SU-DHL-6 (cell line): ENCODE measurements around the gene MACF1.

Experiments used
- H2AFZ ChIP-seq: fragments of 200-600 bp; sonication (generic); 2 replicates; pipeline ENCODE4 v1.6.1; 2014; ENCODE audit warnings: low read depth, mild to moderate bottlenecking, moderate library complexity, mixed read lengths, antibody characterized with exemption, low read length; ENCODE audit not compliant: severe bottlenecking
- H3F3A ChIP-seq: fragments of 200-600 bp; shearing (Covaris generic); 2 replicates; pipeline ENCODE4 v1.6.0; 2016; ENCODE audit warnings: antibody characterized with exemption, mild to moderate bottlenecking; ENCODE audit not compliant: insufficient read depth
- H3K27ac ChIP-seq: fragments of 200-600 bp; sonication (generic); 2 replicates; pipeline ENCODE4 v1.5.1; 2016; ENCODE audit warnings: low read depth, mild to moderate bottlenecking, low read length, moderate library complexity, mixed read lengths
- H3K27me3 ChIP-seq: fragments of 200-600 bp; sonication (generic), shearing (Covaris generic); 2 replicates; pipeline ENCODE4 v1.6.0; 2014; ENCODE audit warnings: mild to moderate bottlenecking, low read length
- H3K36me3 ChIP-seq: fragments of 200-600 bp; sonication (generic); 2 replicates; pipeline ENCODE4 v1.6.1; 2014; ENCODE audit warnings: mild to moderate bottlenecking, low read length, mixed read lengths
- H3K4me2 ChIP-seq: fragments of 300-600, 200-600 bp; shearing (Covaris generic), sonication (generic); 2 replicates; pipeline ENCODE4 v1.6.0; 2014; ENCODE audit warnings: low read length, low read depth, mild to moderate bottlenecking; ENCODE audit not compliant: poor library complexity, severe bottlenecking
- H3K4me3 ChIP-seq: fragments of 200-600 bp; sonication (generic); 2 replicates; pipeline ENCODE4 v1.5.1; 2014; ENCODE audit warnings: antibody characterized with exemption, low read length, mild to moderate bottlenecking, mixed read lengths; ENCODE audit not compliant: insufficient read depth, poor library complexity, severe bottlenecking
- H3K79me2 ChIP-seq: fragments of 200-600 bp; sonication (generic); 2 replicates; pipeline ENCODE4 v1.6.1; 2014; ENCODE audit warnings: mild to moderate bottlenecking, low read length, moderate library complexity; ENCODE audit not compliant: insufficient read depth
- H3K9ac ChIP-seq: fragments of 200-600 bp; sonication (generic); 2 replicates; pipeline ENCODE4 v1.7.0; 2014; ENCODE audit warnings: mild to moderate bottlenecking, low read length
- H3K9me2 ChIP-seq: fragments of 200-600 bp; sonication (generic); replicated peaks from 2 replicates; pipeline ENCODE4 v1.6.1; 2014; ENCODE audit warnings: low read length; ENCODE audit not compliant: insufficient read depth
- H3K9me3 ChIP-seq: fragments of 200-600 bp; sonication (generic); 2 replicates; pipeline ENCODE4 v1.6.1; 2014; ENCODE audit warnings: low read length, mixed read lengths; ENCODE audit not compliant: insufficient read depth
- H4K20me1 ChIP-seq: fragments of 200-600 bp; sonication (generic); 2 replicates; pipeline ENCODE4 v1.6.1; 2014; ENCODE audit warnings: low read depth, mild to moderate bottlenecking, antibody characterized with exemption, low read length, moderate library complexity, mixed read lengths
- EZH2phosphoT487 ChIP-seq: fragments of 200-600 bp; sonication (generic), shearing (Covaris generic); conservative IDR thresholded peaks from 2 replicates; pipeline ENCODE4 v1.6.1; 2018; ENCODE audit warnings: mild to moderate bottlenecking, antibody characterized with exemption, low read length, moderate library complexity, mixed read lengths
- TF ChIP-seq, protein P1 (sequence below): fragments of 200-600 bp; sonication (generic); IDR thresholded peaks from one replicate; pipeline ENCODE4 v1.5.1; 2017; ENCODE audit warnings: antibody characterized with exemption, mild to moderate bottlenecking, low read length, moderate library complexity; ENCODE audit not compliant: insufficient read depth, poor library complexity, severe bottlenecking

The MACF1 gene, protein sequence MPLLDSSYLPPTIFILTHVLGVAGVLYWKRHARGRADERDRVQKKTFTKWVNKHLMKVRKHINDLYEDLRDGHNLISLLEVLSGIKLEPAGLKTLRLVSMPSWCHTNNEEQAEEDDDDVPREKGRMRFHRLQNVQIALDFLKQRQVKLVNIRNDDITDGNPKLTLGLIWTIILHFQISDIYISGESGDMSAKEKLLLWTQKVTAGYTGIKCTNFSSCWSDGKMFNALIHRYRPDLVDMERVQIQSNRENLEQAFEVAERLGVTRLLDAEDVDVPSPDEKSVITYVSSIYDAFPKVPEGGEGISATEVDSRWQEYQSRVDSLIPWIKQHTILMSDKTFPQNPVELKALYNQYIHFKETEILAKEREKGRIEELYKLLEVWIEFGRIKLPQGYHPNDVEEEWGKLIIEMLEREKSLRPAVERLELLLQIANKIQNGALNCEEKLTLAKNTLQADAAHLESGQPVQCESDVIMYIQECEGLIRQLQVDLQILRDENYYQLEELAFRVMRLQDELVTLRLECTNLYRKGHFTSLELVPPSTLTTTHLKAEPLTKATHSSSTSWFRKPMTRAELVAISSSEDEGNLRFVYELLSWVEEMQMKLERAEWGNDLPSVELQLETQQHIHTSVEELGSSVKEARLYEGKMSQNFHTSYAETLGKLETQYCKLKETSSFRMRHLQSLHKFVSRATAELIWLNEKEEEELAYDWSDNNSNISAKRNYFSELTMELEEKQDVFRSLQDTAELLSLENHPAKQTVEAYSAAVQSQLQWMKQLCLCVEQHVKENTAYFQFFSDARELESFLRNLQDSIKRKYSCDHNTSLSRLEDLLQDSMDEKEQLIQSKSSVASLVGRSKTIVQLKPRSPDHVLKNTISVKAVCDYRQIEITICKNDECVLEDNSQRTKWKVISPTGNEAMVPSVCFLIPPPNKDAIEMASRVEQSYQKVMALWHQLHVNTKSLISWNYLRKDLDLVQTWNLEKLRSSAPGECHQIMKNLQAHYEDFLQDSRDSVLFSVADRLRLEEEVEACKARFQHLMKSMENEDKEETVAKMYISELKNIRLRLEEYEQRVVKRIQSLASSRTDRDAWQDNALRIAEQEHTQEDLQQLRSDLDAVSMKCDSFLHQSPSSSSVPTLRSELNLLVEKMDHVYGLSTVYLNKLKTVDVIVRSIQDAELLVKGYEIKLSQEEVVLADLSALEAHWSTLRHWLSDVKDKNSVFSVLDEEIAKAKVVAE (N-terminal part only)

DNA sequence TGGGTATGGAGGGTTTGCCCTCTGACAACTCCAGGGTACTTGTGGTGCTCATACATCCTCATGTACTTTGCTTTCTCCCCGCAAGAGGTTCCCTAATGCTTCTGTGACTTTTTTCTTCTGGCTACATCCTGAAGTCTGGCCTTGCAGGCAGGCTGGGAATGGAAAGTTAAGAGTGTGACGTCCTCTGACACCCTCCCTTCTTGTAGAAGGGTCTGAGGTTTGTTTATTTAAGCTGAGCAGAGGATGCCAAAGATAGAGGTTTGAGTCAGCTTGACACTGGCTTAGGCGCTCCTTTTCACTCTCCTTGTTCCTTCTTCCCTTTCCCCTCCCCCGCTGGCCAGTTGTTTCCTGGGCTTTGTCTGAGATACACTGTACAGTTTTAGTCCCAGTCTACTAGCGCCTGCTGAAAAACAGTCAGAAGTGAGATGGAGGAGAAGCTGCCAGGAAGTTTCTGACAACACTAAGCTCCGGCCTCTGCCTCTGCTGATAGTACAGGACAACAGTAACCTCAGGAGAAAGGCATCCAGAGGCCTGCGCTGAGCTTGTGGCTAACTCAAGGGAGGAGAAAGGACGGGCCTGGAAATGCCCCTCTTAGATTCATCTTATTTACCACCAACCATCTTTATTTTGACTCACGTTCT lies at the start of gene MACF1:
TSS of gene MACF1 (plus strand) at position 255 of the 641 bp plus-strand sequence. CDS start at position 583, 328 bp downstream.
- H3K9me2 ChIP-seq: no peaks in the 10 kb centered on the region
- H3K9ac ChIP-seq: peak within 1 kb of the TSS; percentile 47
- peak within 1 kb of the TSS; percentile 72 for H3K4me2 ChIP-seq
- no peaks in the 10 kb centered on the region for H3K36me3 ChIP-seq
- H3K9me3 ChIP-seq: no peaks in the 10 kb centered on the region
- H3K4me3 ChIP-seq: peak within 1 kb of the TSS; percentile 45
- no peaks in the 10 kb centered on the region; the same call in 1 of the 2 replicates for H3K79me2 ChIP-seq
- no peaks in the 10 kb centered on the region for H3K27me3 ChIP-seq
- H3K27ac ChIP-seq: peak within 1 kb of the TSS; percentile 60
- H3F3A ChIP-seq: peaks cover 18% of the 10 kb centered on the region
- H2AFZ ChIP-seq: peak within 1 kb of the TSS; percentile 34
- no peaks in the 10 kb centered on the region for H4K20me1 ChIP-seq
- TF ChIP-seq, protein P1, sequence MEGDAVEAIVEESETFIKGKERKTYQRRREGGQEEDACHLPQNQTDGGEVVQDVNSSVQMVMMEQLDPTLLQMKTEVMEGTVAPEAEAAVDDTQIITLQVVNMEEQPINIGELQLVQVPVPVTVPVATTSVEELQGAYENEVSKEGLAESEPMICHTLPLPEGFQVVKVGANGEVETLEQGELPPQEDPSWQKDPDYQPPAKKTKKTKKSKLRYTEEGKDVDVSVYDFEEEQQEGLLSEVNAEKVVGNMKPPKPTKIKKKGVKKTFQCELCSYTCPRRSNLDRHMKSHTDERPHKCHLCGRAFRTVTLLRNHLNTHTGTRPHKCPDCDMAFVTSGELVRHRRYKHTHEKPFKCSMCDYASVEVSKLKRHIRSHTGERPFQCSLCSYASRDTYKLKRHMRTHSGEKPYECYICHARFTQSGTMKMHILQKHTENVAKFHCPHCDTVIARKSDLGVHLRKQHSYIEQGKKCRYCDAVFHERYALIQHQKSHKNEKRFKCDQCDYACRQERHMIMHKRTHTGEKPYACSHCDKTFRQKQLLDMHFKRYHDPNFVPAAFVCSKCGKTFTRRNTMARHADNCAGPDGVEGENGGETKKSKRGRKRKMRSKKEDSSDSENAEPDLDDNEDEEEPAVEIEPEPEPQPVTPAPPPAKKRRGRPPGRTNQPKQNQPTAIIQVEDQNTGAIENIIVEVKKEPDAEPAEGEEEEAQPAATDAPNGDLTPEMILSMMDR: no peak
- TF ChIP-seq EZH2phosphoT487: no peak

DNA sequence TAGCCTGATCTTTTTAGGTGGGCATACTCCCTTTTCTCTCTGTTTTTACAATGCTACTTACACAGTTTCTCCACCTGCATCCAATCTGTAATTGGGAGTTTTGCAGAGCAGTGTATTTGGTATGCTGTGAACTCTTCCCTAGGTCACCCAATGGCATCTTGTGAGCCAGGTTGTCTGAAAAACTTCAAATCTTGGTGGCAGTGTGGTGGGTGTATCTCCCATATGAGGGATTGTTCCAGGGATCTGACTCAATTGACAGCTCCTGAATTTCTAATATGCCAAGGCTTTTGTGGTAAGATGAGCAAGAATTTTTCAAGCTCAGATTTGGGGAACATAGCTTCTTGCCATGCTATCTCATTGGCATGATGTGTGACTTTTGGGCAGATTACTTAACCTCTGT lies 47.2 kb upstream of the MACF1 start:
- Histone ChIP-seq H3K27ac (no peak overlapping the region), H2AFZ (no peak overlapping the region), H3K27me3 (no peaks in the 10 kb centered on the region), H3K79me2 (no peaks in the 10 kb centered on the region), H4K20me1 (no peaks in the 10 kb centered on the region), H3K36me3 (no peaks in the 10 kb centered on the region), H3F3A (no peaks in the 10 kb centered on the region), H3K4me3 (no peak overlapping the region), H3K9ac (no peak overlapping the region), H3K4me2 (no peak overlapping the region), H3K9me2 (no peaks in the 10 kb centered on the region), H3K9me3 (no peaks in the 10 kb centered on the region)
- TF ChIP-seq EZH2phosphoT487: no peak
- TF ChIP-seq, protein P1: no peak

DNA sequence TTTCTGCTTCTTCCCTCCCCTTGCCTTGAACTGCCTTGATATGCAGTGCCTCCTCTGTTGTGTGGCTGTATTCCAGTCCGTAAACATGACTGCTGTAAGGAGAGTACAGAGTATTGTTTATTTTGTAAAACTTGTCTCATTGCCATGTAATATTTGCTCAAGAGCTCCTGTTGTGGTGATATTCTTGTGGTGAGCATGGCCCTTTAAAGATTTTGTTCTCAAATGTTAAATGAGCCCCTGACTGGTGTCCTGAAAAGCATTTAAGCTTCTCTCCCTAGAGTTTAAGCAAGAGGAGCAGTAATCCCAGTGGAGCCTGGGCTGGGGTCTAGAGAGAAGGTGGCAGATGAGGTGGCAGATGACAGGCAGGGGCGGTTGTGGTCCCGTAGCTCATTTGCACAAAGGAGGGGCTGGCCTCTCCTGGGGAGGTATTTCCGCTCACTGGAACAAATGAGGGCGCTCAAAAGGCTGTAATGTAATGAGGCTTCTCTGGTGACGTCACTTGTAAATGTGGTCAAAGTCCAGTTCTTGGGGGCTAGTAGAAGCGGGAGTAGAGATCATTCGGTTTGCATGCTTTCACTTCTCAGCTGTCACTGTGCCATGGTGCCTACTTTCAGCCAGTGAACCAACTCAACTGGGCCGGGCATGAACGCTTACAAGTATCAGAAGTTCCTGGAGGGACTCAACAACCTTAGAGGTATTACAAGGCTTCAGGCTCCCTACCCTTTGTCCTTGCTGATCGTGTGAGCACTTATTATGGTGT lies 46.0 kb upstream of the MACF1 start:
- no peaks in the 10 kb centered on the region for H4K20me1 ChIP-seq
- H3K79me2 ChIP-seq: no peaks in the 10 kb centered on the region
- H3K27ac ChIP-seq: no peak overlapping the region
- no peaks in the 10 kb centered on the region for H3K9me3 ChIP-seq
- H3K36me3 ChIP-seq: no peaks in the 10 kb centered on the region
- no peak overlapping the region for H3K4me2 ChIP-seq
- no peaks in the 10 kb centered on the region for H3K27me3 ChIP-seq
- H3K9me2 ChIP-seq: no peaks in the 10 kb centered on the region
- no peak overlapping the region for H3K4me3 ChIP-seq
- no peak overlapping the region for H3K9ac ChIP-seq
- no peaks in the 10 kb centered on the region for H3F3A ChIP-seq
- TF ChIP-seq EZH2phosphoT487: no peak
- TF ChIP-seq, protein P1: no peak
- no peak overlapping the region for H2AFZ ChIP-seq
